Esophagus mucosa (tissue), 1 donor: ENCODE measurements around the gene ZFPM1. TPM values are rescaled to one million over a fixed set of nuclear protein-coding genes. Genes with fewer than 3 reads are reported as not detected.
A peak's percentile ranks its signal among the peaks of the same experiment; 100 is the strongest.

Source experiments
- ATAC-seq: fragments of 200-7000 bp; cut with Tn5 transposase; one replicate; pipeline ENCODE4 v1.9.1; 2020
- total RNA-seq: library from RNA; stranded (reverse); gene quantifications from one replicate; pipeline ENCODE4 v1.2.4, GENCODE V29; 2023
- donor health status: DM: yes; HTN: yes; CAD: no.

Gene ZFPM1
- total RNA-seq, 1 donor from 2014 or later = 3.2 TPM

DNA sequence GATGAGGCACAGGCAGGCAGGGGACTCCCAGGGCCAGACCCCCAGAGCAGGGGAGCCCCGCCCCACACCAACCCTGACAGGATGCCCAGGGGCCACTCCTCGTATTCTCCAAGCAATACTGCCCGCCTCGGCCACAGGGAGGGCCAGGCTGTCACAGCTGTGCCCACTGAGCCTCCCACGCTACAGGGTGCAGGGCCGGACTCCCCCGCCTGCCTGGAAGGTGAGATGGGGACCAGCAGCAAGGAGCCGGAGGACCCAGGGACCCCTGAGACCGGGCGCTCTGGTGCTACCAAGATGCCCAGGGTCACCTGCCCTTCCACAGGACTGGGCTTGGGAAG is 18.8 kb upstream of the ZFPM1 start:
- no peak for ATAC-seq

DNA sequence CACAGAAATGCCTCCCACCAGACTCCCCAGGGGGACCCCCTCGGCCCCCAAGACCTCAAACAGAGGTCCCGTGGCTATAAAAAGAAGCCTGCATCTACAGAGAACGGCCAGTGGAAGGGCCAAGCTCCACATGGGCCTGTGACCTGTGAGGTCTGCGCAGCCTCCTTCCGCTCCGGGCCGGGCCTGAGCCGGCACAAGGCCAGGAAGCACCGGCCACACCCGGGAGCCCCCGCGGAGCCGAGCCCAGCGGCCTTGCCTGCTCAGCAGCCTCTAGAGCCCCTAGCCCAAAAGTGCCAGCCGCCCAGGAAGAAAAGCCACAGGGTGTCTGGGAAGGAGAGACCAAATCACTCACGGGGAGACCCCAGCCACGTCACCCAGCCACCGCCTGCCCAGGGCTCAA is 18.3 kb upstream of the ZFPM1 start:
- no peak for ATAC-seq

DNA sequence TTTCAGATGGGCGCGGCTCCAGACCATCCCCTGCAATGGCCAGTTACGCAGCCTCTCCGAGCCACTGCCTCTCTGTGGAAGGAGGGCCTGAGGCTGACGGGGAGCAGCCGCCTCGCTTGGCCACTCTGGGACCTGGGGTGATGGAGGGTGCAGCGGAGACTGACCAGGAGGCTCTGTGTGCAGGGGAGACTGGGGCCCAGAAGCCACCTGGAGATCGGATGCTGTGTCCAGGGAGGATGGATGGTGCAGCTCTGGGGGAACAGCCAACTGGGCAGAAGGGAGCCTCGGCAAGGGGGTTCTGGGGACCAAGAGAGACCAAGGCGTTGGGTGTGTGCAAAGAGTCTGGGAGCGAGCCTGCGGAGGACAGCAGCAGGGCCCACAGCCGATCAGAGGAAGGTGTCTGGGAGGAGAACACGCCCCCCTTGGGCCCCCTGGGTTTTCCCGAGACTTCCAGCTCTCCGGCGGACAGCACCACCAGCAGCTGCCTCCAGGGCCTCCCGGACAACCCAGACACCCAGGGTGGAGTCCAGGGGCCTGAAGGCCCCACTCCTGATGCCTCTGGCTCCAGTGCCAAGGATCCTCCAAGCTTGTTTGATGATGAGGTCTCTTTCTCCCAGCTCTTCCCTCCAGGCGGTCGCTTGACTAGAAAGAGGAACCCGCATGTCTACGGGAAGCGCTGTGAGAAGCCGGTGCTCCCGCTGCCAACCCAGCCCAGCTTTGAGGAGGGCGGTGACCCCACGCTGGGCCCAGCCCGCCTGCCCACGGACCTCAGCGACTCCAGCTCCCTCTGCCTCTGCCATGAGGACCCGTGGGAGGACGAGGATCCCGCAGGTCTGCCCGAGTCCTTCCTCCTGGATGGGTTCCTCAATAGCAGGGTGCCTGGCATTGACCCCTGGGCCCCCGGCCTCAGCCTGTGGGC is 17.4 kb upstream of the ZFPM1 start:
- ATAC-seq = no peak

DNA sequence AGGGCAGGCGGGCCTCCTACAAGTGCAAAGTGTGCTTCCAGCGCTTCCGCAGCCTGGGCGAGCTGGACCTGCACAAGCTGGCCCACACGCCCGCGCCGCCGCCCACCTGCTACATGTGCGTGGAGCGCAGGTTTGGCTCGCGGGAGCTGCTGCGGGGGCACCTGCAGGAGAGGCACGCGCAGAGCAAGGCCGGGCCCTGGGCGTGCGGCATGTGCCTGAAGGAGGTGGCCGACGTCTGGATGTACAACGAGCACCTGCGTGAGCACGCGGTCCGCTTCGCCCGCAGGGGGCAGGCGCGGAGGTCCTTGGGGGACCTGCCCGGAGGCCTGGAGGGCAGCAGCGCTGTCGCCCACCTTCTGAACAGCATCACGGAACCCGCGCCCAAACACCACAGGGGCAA is 16.3 kb upstream of the ZFPM1 start:
- no peak for ATAC-seq

DNA sequence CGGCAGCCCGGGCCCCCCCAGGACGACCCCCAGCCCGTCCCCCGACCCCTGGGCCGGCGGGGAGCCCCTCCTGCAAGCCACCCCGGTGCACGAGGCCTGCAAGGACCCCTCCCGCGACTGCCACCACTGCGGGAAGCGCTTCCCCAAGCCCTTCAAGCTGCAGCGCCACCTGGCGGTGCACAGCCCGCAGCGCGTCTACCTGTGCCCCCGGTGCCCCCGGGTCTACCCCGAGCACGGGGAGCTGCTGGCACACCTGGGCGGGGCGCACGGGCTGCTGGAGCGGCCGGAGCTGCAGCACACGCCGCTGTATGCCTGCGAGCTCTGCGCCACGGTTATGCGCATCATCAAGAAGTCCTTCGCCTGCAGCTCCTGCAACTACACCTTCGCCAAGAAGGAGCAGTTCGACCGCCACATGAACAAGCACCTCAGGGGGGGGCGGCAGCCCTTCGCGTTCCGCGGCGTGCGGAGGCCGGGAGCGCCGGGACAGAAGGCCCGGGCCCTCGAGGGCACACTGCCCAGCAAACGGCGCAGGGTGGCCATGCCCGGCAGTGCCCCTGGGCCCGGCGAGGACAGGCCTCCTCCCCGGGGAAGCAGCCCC is 15.6 kb upstream of the ZFPM1 start:
- peak; percentile 57 for ATAC-seq

DNA sequence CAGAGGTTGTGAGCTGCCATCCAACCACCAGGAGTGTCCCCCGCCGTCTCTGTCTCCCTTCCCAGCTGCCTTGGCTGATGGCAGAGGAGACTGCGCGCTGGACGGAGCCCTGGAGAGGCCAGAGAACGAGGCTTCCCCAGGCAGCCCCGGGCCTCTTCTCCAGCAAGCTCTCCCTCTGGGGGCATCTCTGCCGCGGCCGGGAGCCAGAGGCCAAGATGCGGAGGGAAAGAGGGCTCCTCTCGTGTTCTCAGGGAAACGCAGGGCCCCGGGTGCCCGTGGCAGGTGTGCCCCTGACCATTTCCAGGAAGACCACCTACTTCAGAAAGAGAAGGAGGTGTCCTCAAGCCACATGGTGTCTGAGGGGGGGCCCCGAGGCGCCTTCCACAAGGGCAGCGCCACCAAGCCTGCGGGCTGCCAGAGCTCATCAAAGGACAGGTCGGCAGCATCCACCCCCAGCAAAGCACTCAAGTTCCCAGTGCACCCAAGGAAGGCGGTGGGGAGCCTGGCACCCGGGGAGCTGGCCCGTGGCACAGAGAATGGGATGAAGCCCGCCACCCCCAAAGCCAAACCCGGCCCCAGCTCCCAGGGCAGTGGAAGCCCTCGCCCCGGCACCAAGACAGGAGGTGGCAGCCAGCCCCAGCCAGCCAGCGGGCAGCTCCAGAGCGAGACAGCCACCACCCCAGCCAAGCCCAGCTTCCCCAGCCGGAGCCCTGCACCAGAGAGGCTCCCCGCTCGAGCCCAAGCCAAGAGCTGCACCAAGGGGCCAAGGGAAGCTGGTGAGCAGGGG is 14.8 kb upstream of the ZFPM1 start:
- ATAC-seq = no peak

DNA sequence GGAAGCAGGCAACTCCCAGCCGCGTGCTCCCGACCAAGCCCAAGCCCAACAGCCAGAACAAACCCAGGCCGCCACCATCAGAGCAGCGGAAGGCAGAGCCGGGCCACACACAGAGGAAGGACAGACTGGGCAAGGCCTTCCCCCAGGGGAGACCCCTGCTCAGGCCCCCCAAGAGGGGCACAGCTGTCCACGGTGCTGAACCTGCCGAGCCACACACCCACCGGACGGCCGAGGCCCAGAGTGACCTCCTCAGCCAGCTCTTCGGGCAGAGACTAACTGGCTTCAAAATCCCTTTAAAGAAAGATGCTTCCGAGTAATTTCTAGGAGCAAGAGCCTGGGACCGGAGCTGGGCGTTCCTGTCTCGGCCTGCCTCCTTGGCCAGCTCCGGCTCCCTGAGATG is 14.1 kb upstream of the ZFPM1 start:
- no peak for ATAC-seq

DNA sequence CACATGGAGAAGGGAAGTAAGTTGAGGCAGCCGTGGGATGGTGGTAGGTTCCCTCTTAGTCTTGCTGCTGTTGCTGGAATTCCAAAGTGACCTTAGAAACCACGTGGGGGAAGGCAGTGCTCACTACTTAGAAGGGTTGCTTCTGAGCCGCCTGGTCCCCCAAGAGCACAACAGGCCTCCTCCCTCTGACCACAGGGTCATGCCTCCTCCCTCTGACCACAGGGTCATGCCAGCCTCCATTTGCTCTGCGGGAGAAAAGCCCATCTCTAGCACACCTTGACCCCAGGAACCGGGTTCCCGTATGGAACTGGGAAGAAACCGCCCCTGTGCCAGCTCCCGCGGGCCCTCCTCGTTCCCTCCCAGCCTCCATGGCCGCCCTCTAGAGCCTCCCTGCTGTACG is 13.4 kb upstream of the ZFPM1 start:
- ATAC-seq = no peak

DNA sequence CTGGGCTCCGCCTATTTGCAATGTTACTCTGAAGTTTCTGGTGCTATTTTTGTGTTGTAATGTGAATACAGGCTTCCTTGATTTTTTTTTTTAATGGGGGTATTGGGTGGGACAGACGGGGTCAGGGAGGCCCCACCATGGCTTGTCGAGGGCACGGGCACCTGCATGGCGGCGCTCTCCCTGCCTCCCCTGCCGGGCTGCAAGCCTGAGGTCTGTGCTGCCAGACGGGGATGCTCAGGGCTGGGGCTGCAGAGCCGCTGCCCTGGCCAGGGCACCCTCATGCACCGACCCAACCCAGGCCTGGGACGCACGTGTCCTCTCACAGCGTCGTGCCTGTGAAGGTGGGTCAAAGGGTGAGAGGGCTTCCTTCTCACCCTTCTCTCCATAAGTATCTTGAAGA is 13.0 kb upstream of the ZFPM1 start:
- ATAC-seq = no peak

DNA sequence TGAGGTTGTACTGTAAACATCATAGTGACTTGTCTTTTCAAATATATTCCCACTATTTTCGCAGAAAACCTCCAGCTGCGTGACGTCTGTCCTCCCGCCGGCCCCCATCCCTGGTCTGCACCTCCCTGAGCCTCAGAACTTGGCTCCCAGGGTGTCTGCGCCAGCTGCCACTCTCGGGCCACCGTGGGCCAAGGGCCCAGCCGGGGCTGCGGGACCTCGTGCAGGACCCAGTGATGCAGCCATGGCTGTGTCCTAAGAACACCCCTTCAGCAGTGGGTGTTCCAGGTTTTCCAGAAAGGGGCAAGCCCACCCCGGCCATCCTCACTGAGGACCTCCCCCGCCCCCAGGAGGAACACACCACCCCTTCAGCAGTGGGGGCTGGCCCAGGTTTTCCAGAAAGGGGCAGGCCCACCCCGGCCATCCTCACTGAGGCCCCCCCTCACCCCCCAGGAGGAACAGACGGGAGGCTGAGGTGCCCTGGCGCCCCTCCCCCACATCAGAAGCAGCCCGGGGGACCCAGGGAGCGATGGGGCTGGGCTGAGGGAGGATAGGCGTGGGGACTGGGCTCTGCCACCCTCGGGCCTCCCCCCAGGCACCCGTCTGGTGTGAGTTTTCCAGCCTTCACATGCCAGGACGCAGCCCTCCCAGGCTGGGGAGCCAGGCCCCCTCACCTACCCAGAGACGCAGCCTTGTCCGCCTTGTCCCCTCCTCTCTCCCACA is 12.2 kb upstream of the ZFPM1 start:
- no peak for ATAC-seq

DNA sequence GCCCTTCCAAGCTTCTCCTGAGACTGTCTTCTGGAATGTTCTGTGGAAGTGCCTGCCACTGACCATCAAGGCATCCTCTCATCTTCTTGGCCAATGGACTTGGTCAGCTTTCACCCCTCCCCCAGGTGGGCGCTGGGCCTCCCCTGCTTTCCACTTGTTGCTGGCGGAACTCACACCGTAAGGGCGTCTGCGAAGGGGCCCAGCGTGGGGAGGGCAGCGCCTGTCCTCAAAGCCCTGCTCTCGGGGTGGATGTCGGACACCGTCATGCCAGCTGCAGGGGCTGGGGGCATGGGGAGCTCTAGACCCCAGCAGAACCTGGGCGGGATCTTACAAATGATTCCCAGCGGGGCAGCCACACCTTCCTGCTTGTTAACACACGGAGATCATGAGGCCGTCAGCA is 11.6 kb upstream of the ZFPM1 start:
- ATAC-seq = no peak

DNA sequence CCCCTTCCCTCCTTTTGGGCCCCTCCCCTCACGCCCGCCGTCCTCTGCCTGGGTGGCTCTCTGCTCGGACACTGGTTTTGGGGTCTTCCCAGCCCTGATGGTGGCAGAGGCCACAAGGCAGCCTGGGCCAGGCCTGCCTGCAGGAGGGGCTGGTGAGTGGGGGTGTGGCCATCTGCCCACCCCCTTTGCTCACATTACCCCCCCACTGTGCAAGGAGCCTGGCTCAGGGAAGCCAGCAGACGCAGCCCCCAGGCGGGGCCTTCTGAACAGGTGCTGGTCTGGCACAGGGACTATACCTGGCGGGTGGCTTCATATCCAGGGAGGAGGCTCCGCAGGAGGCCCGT is 10.7 kb upstream of the ZFPM1 start:
- no peak for ATAC-seq

DNA sequence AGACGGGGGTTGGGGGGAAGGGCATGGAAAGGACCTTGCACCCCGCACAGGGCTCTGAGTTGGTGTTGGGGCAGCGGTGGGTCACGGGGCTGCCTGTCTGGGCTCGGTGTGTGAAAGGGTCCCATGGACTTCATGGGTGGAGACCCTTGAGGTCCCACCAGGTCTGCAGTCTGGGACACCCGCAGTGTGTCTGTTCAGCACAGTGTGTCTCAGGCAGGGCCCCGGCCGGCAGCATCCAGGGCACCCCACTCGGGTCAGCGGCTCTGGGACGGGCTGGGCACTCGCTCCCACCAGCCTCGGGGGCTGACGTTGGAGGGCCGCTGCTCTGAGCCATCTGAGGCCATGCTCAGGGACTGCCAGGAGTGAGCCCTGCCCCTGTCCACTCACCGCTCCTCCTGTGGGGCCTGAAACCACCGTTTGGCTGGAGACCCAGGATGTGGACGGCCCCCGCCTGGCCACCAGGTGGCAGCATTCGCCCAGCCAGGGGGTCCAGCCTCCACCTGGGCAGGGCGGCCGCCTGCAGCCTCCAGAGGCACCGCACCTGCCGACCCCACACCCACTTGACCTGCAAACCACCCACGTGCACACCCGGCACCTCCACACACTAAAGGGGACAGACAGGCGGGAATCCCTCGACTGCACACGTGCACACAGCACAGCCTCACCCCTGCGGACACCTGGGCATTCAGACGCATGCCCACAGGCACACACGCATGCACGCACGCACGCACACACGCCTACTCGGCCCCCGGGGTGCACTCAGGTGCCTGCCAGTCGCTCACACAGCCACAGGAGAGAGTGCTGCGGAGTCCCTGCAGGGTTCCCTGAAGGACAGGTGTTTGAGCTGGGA is 10.1 kb upstream of the ZFPM1 start:
- peak; percentile 76 for ATAC-seq

DNA sequence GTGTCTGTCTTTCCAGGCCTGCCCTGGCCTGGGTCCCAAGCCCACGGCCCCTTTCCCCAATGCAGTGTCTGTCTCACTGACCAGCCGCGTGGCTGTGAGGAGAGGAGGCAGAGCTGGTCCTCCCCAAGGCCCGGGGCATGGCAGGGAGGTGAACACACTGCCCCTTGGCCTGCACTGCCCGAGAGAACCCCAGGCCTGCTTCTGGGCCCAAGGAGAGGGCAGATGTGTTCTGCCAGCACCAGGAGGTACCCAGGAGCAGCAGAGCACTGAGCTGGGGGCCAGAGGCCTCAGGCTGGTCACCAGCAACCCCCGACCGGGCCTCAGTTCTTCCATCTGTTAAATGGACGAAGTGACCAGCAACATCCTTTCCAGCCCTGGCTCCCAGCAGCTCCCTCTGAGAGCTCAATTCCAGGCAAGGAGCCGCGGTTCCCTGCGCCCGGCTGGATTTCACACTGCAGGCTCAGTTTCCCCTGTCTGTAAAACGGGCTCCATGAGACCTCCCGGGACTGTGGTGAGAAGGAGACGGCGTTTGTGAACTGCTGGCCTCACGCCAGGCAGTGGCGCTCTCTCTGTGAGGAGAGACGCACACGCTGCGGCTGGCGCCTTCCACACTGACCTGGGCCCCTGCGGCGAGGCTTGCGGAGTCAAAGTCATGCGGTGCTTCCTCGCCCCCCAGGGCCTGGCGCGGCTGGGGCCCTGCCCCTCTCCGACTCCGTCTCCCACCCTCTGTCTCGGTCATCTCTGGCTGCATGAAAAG is 8.1 kb upstream of the ZFPM1 start:
- ATAC-seq = no peak

DNA sequence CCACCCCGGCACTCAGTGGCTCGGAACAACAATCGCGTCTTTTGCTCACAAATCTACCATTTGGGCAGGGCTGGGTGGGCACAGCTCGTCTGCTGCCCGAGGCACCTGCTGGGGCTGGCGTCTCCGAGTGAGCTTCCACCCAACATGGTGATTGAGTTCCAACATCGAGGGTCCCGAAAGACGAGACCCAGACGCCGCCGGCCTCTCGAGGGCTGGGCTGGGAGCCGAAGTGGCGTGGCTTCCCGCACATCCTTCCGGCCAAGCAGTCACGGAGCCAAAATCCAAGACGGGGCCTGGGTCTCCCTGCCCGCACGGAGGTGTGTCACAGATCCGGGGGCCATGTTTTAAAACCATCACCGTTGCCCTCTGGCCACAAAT is 7.5 kb upstream of the ZFPM1 start:
- ATAC-seq = no peak

DNA sequence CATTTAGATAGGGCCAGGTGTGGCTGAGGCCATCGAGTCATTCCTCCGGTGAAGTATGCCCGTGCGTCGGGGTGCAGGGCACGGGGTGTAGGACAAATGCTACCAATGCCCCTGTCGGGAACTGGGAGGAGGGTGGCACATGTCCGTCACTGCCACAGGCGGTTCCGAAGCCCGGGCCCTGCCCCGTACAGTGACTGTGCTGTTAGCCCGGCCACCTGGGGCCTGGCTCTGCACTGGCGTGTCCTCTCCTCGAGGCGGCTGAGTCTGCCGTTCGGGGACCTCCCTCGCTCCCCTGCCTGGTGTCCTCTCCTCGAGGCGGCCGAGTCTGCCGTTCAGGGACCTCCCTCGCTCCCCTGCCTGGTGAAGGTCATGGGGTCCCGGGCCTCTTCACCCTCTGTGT is 7.0 kb upstream of the ZFPM1 start:
- no peak for ATAC-seq

DNA sequence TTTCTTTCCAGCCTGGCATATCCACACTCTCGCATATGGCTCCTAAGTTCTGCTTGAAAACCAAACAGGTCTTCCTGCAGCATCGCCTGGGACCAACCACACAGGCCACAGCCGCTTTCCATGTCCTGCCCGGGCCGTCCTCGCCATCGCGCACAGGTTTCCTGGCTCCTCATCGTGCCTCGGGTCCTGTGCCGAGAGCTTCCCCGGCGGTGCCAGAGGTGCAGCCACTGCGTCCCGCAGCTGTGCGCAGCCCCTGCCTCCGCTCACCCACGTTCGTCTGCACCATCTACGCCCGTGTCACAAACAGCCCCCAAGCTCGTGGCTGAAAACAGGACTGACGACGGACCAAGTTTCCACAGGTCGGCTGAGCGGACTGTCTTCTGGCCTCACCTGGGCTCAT is 6.3 kb upstream of the ZFPM1 start:
- no peak for ATAC-seq

DNA sequence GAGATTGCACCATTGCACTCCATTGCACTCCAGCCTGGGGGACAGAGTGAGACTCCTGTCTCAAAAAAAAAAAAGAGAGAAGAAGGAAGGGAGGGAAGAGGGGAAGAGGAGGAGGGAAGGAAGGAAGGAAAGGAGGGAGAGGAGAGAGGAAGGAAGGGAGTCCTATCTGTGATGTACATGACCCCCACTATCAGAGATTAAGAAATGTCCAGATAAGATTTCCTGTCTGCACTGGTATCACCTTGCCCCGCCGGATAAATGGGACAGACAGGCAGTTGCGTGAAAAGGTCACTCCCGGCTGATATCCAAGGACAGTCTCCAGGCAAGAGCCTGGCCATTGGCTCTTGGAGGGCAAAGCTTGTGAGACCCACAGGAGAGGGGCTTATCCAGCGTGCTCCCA is 5.2 kb upstream of the ZFPM1 start:
- no peak for ATAC-seq

DNA sequence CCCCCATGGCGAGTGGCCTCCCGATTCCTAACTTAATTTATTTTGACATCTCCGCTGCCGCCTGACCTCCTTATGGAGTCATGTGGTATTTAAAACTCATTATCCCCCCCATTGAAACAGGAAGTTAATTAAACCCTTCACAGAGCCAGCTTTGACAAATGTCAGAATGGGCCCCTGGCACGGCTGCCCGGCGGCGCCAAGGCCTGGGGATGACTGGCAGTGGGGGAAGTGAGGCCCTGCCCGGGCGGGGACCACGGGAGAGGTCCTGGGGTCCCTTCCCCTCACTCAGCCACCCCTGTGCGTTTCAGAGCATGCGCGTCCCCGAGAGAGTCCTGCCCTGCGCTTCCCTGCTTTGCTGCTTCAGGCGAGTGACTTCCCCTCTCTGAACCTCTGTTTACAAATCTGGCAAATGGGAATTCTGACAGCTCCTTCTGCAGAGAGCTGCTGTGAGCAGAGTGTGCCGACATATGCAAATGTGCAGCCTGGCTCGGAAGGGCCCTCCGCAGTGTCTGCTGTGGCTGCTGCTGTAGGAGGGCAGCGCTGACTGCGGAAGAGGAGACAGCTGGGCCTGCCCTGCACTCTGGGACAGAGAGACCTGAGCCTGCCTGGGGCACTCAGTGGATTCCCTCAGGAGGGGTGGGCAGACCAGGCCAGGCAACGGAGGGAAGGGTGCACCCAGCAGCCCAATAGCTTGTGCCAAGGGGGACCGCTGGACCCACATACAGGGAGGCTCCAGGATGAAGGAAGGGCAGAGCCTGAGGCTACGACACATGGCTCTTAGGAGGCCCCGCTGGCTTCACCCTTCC is 4.4 kb upstream of the ZFPM1 start:
- ATAC-seq = no peak

DNA sequence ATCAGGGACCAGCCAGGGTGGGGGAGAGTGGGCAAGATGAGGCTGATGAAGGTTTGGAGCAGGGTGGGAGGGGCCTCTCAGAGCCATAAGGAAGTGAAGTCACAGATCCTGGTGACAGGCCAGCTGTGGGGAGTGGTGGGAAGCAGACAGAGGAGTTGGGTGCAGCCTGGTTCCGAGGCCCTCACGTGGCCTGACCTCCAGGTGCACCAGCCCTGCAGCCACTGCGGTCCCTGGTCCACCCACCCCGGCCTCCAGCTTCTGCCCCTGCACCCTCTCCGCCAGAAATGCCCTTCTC is 3.9 kb upstream of the ZFPM1 start:
- no peak for ATAC-seq
